ENCODE results near the gene RGS3.

Gene RGS3

GRCh38 chr9:113528811-113529210, 65.3 kb downstream of the RGS3 start:
- TF ChIP-seq, protein P1, sequence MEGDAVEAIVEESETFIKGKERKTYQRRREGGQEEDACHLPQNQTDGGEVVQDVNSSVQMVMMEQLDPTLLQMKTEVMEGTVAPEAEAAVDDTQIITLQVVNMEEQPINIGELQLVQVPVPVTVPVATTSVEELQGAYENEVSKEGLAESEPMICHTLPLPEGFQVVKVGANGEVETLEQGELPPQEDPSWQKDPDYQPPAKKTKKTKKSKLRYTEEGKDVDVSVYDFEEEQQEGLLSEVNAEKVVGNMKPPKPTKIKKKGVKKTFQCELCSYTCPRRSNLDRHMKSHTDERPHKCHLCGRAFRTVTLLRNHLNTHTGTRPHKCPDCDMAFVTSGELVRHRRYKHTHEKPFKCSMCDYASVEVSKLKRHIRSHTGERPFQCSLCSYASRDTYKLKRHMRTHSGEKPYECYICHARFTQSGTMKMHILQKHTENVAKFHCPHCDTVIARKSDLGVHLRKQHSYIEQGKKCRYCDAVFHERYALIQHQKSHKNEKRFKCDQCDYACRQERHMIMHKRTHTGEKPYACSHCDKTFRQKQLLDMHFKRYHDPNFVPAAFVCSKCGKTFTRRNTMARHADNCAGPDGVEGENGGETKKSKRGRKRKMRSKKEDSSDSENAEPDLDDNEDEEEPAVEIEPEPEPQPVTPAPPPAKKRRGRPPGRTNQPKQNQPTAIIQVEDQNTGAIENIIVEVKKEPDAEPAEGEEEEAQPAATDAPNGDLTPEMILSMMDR (IDR thresholded peaks at IDR 0.05; ENCODE audit: insufficient read depth, missing control alignments): no peak
- no peak for DNase-seq (ENCODE audit: insufficient read length, low spot score)
- no peak for FAIRE-seq

DNA sequence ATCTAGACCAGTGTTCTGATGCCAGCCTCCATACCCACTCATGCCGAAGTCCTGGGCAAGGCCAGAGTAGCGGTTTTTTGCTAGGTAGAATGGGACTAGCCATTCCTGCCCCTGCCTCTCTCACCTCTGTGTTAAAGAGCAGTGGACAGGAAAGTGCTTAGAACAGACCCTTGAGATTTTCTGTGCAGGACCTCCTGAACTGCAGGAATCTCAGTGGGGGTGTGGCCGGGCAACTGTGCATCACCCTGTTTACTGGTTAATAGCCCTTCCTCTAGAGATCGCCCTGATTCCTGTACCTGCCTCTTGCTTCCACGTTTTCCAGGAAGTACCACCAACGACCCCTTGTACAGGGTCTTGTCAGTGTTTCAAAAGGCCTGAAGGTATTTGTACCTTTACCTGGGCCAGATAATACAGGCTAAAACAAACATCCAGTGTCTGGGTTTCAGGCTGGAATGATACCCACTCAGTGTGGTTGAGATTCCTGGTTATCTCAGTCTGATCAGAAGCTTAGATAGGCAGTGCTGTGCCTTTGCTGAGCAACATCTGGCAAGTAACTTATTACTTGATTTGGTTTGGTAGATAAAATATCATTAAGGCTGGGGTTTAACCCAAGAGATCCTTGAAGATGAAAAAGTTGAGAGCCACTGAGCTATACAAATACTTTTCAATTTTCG, 65.9 kb downstream of the RGS3 start:
- TF ChIP-seq, protein P1 (IDR thresholded peaks at IDR 0.05; ENCODE audit: insufficient read depth, missing control alignments): no peak
- no peak for FAIRE-seq
- no peak for DNase-seq (ENCODE audit: insufficient read length, low spot score)

- TF ChIP-seq, protein P1 (IDR thresholded peaks at IDR 0.05; ENCODE audit: insufficient read depth, missing control alignments): no peak
- DNase-seq (ENCODE audit: insufficient read length, low spot score): no peak
- no peak for FAIRE-seq
These were observed 66.6 kb downstream of the RGS3 start for GRCh38 chr9:113530022-113530635.

DNA sequence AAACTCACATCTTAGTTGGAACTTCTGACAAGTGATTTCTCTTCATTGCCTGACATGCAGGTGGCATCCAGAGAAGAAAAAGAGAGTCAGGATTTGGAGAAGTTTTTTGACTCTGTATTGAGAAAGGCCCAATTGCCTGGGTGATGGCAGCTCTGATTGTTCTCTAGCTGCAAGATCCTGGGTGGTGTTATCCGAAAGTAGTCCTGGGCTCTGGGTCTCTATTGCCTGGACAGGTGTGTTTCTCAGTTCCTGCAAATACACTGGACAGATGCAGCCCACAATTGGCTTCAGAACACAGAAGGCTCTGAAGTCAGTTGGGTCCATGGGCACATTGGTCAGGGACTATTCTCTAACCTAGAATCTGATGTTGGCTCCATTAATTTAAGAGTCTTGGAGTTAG, 67.4 kb downstream of the RGS3 start:
- DNase-seq (ENCODE audit: insufficient read length, low spot score) (no peak), FAIRE-seq (no peak)
- TF ChIP-seq, protein P1 (IDR thresholded peaks at IDR 0.05; ENCODE audit: insufficient read depth, missing control alignments): no peak

GRCh38 chr9:113531919-113532808, 68.6 kb downstream of the RGS3 start:
- no peak for FAIRE-seq
- no peak for DNase-seq (ENCODE audit: insufficient read length, low spot score)
- TF ChIP-seq, protein P1 (IDR thresholded peaks at IDR 0.05; ENCODE audit: insufficient read depth, missing control alignments): no peak

DNA sequence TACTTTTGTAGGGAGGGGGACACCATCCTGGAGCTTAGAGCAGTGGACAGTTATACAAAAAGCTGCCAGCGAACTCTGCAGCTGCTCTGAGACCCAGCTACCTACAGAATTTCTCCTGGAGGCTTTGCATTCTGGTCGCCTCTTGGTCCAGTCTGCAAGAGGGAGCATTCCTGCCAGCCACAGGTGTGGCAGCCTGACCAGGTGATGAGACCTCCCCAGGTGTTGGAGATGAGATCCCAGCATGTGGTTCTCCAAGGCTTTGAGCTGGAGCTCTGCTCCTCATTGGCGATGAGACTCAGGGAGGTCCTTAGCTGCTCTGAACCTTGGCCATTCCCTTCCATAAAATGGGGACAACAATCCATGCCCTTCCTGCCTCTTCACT, 69.3 kb downstream of the RGS3 start:
- DNase-seq (ENCODE audit: insufficient read length, low spot score) (no peak), FAIRE-seq (no peak)
- TF ChIP-seq, protein P1 (IDR thresholded peaks at IDR 0.05; ENCODE audit: insufficient read depth, missing control alignments): no peak
